ENCODE results near the gene SPAG5. TPM values are rescaled to one million over a fixed set of nuclear protein-coding genes. Genes with fewer than 3 reads are reported as not detected.

SPAG5 gene
- total and polyA plus RNA-seq, 2 experiments from 2014 or later: 99.6 to 104 TPM

GRCh38 chr17:28570716-28571360, 28.0 kb downstream of the SPAG5 start:
- ATAC-seq: peak; percentile 49

More at GRCh38 chr17:28570716-28571360, 28.0 kb downstream of the SPAG5 start:
- Mint-ChIP-seq H3K9me3 (no peaks in the 10 kb centered on the region), H3K27ac (peak overlapping the region; percentile 90), H3K4me1 (peaks cover 22% of the 10 kb centered on the region), H3K27me3 (ENCODE audit: insufficient read depth, low read depth, poor library complexity) (peaks cover 15% of the 10 kb centered on the region), H3K4me3 (peak overlapping the region; percentile 97), H3K36me3 (ENCODE audit: low read depth) (peaks cover 11% of the 10 kb centered on the region; the same call in 1 of the 3 replicates)
- peaks cover 43% of the 10 kb centered on the region for H3K79me2 ChIP-seq (replicated peaks; ENCODE audit: insufficient read depth)
- peaks cover 3% of the 10 kb centered on the region for H4K20me1 ChIP-seq (replicated peaks; ENCODE audit: insufficient read depth)
- peaks cover 20% of the 10 kb centered on the region for H3K4me1 ChIP-seq (ENCODE audit: insufficient read depth)
- H3K9me2 ChIP-seq (ENCODE audit: insufficient read depth): no peaks in the 10 kb centered on the region
- H3K4me2 ChIP-seq: peak overlapping the region; percentile 97
- peak overlapping the region; percentile 96 for H2AFZ ChIP-seq
- TF ChIP-seq JUNB (IDR thresholded peaks at IDR 0.05; ENCODE audit: unreplicated experiment) (no peak), ZNF114 (CRISPR knock-in tag; IDR thresholded peaks at IDR 0.05) (no peak), REST (IDR thresholded peaks at IDR 0.05; ENCODE audit: unreplicated experiment) (no peak), ZNF462 (CRISPR knock-in tag; IDR thresholded peaks at IDR 0.05) (no peak), CREB1 (CRISPR knock-in tag; IDR thresholded peaks at IDR 0.05; ENCODE audit: low read depth) (no peak), ZNF331 (CRISPR knock-in tag; IDR thresholded peaks at IDR 0.05; ENCODE audit: low read depth) (no peak), EZH2 (IDR thresholded peaks at IDR 0.05; ENCODE audit: low read depth, unreplicated experiment) (no peak), POLR2AphosphoS5 (IDR thresholded peaks at IDR 0.05; ENCODE audit: low read depth) (no peak), CTCF (conservative IDR thresholded peaks at IDR 0.05; ENCODE audit: low read depth in 2 of 2) (no peak), STAT1 (IDR thresholded peaks at IDR 0.05; ENCODE audit: unreplicated experiment) (no peak), EZH2phosphoT487 (IDR thresholded peaks at IDR 0.05; ENCODE audit: unreplicated experiment) (no peak), ETS1 (IDR thresholded peaks at IDR 0.05) (no peak), NANOG (IDR thresholded peaks at IDR 0.05; ENCODE audit: borderline replicate concordance) (no peak)
- peak; percentile 71 for DNase-seq (ENCODE audit: low spot score)
- H3K27ac ChIP-seq (ENCODE audit: low read depth): 0 out of 2 replicates have a peak overlapping the region, but pooled peaks have one; percentile 69
- H3F3A ChIP-seq (replicated peaks; ENCODE audit: low read depth): peaks cover 4% of the 10 kb centered on the region; the same call in 1 of the 2 replicates
- no peaks in the 10 kb centered on the region; the same call in none of the 2 replicates for H3K36me3 ChIP-seq (ENCODE audit: insufficient read depth)
- peak overlapping the region; percentile 95 for H3K4me3 ChIP-seq
- peaks cover 4% of the 10 kb centered on the region; the same call in 1 of the 2 replicates for H3K27me3 ChIP-seq (ENCODE audit: insufficient read depth)

Data from GM23338 (cell line).